Measurements from ENCODE around the gene HPS1.

The HPS1 gene

DNA sequence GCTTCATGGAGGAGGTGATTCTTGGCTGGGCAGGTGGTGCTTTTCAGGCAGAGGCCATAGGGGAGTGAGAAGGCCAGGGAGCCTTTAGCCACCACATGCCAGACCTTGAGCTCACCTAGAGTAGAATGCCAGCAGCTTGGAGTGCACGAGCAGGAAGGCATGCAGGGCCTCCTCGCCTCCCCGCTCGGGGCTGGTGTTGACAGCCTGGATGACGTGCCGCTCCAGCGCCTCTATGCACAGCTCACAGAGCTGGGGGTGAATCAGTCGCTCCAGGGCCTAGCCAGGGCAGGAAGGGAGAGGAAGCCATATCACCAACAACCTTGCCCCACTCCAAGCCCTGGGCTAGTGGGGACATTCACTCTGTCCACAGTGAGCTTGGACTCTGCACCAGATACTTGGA lies 15.7 kb downstream of the HPS1 start:
- no peak for DNase-seq

- DNase-seq, result no peak
Measured at GRCh38 chr10:98430427-98430826, 16.3 kb downstream of the HPS1 start.

DNA sequence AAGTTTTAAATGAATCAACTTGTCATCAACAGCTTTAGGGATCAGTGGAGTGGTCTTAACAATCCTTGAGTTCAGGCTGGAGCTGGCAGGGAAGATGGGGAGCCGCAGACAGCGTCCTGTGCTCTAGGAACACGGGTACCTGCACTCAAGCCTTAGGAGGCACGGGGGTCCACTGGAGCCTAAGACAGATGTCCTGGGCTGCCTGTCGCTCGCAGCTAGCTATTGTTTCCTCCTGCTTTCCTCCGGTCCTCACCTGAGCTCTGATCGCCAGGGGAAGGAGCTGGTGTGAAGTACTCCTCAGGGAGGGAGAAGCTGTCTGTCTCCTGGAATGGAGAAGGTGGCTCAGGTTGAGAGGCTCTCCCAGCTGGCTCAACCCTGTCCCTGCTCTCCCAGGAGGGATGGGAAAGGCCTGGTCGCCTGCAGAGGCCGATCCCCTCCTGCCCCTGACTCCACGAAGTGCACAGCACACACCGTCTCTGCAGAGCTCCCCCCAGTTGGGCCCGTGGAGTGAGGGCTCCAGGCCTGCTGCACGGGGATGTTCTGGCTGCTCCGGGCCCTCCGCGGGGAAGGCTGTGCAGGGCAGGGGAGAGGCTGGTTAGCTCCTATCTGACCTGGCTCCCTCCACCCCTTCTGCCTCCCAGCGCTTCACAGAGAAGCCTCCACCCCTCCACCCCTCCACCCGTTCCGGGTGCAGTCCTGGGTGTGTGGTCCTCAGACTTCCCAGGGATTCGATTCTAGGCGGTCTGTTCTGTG lies 17.2 kb downstream of the HPS1 start:
- DNase-seq, result no peak

GRCh38 chr10:98427011-98427515 lies 19.7 kb downstream of the HPS1 start:
- no peak for DNase-seq

GRCh38 chr10:98425511-98426352 lies 21.0 kb downstream of the HPS1 start:
- peak; percentile 76 for DNase-seq

DNA sequence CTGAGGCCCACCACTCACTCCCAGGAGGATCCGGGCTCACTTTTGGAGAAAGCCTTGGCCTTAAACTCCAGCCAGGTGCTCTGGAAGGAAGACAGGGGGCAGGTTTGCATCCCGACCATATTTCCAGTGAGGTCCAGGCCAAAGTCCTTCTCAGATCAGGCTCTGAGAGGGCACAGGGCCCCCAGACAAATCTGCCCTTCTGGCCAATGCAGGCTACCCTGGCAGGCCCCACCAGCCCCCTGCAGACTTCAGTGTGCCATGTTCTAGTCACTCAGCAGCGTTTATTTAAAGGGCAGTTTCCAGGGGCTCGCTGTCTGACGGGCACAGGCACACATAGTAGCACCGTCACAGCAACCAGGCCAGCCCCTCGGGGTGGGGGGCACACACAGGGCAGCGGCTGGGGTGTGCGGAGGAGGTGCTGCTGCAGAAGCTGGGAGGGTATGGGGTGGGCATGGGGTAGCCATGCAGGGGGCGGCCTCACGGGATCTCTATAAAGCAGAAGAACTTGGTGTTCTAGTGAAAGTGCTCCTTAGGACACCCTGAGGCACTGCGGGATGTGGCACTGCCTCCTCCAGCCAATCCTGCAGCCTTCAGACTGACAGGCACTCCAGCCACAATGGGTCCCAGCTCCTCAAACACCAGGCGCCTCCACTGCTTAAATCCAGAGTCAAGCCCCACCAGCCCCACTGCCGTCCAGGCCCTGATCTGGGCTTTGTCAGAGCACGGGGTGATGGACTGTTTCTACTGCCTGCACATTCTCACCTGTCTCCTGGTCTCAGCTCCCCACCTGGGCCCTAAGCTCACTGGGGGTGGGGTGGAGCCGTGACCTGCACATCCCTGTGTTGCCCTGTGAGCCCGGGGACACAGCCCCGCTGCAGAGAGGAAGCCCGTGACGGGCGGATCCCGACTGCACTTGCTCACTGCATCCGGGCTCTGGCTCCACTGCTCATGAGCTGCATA lies 22.2 kb downstream of the HPS1 start:
- DNase-seq, result no peak

GRCh38 chr10:98423691-98424120 lies 23.0 kb downstream of the HPS1 start:
- DNase-seq, result no peak

- no peak for DNase-seq
Measured at GRCh38 chr10:98422182-98422581, 24.6 kb downstream of the HPS1 start.

DNA sequence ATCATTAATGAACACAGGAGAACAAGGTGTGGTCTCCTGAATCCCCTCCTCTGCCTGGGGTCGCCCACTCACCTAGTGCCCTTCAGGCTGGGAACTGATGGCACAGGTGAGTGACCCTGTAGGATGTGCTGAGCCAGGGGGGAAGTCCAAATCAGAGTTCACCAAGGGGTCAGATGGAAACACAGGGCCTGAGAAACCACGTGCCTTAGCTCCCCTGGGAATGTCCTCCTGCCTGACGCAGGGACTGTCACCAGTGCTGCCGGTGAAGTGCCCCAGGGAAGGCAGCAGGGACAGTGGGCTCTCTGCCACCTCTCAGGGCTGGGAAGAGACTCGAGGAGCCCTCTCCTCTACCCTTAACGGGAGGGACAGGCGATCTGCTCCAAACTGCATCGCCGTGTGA lies 25.9 kb downstream of the HPS1 start:
- no peak for DNase-seq

DNA sequence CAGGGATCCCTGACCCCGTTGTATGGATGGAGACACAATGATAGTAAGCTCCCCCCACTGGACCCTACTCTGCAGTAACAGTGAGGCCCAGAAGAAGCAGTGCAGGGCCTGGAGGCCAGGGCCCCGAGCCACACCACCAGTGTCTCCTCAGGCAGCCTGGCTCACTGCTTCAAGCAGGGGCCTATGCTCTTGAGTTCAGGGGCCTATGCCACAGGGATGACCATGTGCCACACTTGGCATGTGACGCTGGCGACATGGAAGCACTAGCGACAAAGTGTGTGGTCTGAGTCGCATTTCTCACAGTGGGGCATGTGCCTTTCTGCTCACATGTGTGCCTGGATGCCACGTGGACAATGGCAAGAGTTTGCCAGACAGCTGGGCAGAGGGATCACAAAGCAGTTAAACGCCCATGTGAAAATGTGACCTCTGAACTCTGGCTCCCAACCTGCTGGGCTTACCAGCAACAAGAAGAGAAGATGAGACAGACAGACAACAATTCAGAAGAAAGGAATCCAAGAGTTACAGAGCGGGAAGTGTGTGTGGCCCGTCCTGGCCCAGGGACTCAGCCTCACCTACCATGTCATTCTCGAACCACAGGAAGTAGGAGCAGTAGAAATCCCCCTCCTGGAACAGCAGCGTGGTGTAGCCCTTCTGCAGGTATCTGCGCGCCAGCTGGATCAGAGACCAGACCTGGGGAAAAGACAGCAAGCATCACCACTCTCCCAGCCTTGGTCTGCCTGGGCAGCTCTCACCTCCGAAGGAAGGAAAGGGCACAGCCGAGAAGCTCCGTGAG lies 27.1 kb downstream of the HPS1 start:
- DNase-seq, result no peak

DNA sequence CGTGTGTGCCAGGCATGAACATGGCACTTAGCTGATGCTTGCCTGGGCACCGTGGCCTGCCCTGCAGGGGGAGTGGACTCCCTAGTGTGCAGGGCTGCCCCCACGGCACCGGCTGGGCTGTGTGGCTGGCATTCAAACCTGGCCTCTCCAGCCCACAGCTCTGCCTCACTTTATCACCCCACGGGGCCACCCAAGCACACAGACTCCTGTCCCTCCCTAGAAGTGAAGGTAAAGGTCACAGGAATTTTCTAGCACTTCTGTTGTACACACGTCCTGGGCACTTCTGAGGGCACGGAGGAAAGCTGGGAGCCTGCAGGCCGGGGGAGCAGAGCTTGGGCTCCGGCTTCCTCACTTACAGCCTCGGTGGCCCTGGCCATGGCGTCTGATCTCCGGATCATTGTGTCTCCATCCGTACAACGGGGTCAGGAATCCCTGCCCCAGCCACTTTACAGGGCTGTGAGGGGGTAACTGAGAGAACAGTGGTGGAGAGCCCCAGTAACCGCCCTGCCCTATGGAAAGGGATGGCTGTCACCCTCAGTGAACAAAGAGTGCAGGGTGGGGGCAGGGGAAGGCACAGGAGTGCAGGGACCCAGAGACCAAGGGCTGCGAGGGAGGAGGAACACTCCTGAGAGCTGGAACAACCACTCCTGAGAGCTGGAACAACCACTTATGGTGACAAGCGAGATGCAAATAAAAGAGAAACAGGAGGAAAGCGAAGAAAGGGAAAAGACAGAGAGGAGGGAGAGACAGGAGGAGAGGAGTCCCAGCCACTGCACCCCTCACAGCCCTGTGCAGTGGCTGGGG lies 27.9 kb downstream of the HPS1 start:
- no peak for DNase-seq

GRCh38 chr10:98417973-98418664 lies 28.6 kb downstream of the HPS1 start:
- DNase-seq, result no peak

- DNase-seq, result no peak
Measured at GRCh38 chr10:98417481-98417959, 29.2 kb downstream of the HPS1 start.

GRCh38 chr10:98416606-98417388 lies 29.9 kb downstream of the HPS1 start:
- DNase-seq, result no peak

DNA sequence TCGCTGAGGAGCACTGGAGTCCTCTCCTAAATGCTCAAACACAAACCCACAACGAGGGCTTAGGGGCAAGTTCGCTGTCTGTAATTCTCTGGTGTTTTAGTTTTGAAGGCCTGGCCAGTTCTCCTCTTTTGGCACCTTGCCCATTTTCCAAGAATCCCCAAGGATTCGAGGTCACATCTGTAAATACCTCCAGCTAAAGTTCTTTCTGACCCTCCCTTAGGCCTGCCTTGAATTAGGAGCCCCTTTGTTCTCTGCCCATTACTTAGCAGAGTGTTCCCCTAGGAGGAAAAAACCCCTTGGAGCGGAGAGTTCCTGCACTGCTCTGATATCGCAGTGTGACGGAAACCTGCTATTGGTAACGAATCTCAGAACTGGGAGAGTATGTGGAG lies 31.0 kb downstream of the HPS1 start:
- no peak for DNase-seq

- DNase-seq, result peak; percentile 77
Measured at GRCh38 chr10:98414932-98415730, 31.6 kb downstream of the HPS1 start, which contains the start of gene PYROXD2. PYROXD2 (minus strand) TSS chr10:98415182; CDS start chr10:98415135, 47 bp downstream.

- no peak for DNase-seq
Measured at GRCh38 chr10:98414578-98414931, 32.2 kb downstream of the HPS1 start.

DNA sequence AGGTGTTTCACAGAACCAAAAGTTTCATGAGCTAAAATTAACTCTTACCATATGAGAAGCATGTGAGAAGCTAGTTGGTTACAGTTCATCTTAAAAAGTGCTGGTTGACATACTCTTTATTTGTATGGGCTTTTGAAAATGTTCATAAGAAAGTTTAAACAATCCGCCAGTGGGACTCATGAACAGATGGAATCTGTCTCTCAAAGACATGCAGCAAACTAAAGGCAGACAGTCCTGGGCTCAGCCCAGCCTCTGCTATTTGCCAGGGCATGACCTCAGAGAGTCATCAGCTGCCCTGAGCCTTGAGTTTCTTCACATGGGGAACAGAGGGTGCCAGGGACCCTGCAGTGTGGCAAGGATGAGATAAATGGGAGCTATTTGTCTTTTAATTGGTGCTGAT lies 35.0 kb downstream of the HPS1 start:
- no peak for DNase-seq

DNA sequence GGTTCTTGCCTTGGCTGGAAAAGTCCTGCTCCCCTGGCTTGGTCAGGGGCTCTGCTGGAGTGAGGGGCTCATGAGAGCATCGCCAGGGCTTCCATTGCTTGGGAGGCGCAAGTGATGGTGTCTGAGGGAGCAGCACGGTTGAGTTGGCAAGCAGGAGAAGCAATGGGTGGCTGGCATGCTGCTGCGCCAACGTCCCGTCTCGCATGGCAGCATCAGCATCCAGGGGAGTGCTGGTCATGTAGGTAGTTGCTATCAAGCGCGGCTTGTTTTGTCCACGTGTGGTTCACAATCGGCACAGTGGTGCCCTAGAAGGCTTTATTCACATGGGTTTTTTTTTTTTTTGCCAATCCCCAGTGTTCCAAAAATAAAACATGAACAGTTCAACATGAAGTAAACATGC lies 35.6 kb downstream of the HPS1 start:
- DNase-seq, result no peak

Data from activated effector memory CD4-positive, alpha-beta T cell treated with anti-CD3 and anti-CD28 coated beads, Interleukin-2, amount 50 U/mL, for 16 hours (primary cell).